Neutrophil (primary cell): ENCODE measurements around the gene ZCCHC13.

Experiments
- H3K27ac ChIP-seq: fragments of 200-600 bp; sonication (generic); 2 replicates; pipeline ENCODE4 v1.5.1; 2016; ENCODE audit warnings: mild to moderate bottlenecking, moderate library complexity
- H3K27me3 ChIP-seq: fragments of 200-600 bp; sonication (generic); 2 replicates; pipeline ENCODE4 v1.6.0; 2016; ENCODE audit warnings: mild to moderate bottlenecking
- H3K36me3 ChIP-seq: fragments of 200-600 bp; sonication (generic); 2 replicates; pipeline ENCODE4 v1.5.1; 2017
- H3K4me1 ChIP-seq, 2 experiments: fragments of 200-600 bp in 1 of 2; sonication (generic) in 1 of 2; 1 replicate in 1 of 2; 2 replicates in 1 of 2; pipeline versions ENCODE4 v1.5.1 to v1.6.1; 2013 to 2016; ENCODE audit warnings: low read depth in 1 of 2, low read length in 1 of 2, mild to moderate bottlenecking in 1 of 2, moderate library complexity in 1 of 2; ENCODE audit not compliant: control insufficient read depth in 1 of 2, insufficient read depth in 1 of 2
- H3K4me3 ChIP-seq, 2 experiments: fragments of 200-600 bp in 1 of 2; sonication (generic) in 1 of 2; 1 replicate in 1 of 2; 2 replicates in 1 of 2; pipeline ENCODE4 v1.5.1; 2013 to 2016; ENCODE audit warnings: low read depth in 1 of 2, low read length in 1 of 2, mild to moderate bottlenecking in 1 of 2, moderate library complexity in 1 of 2
- H3K9me3 ChIP-seq: fragments of 200-600 bp; sonication (generic); 2 replicates; pipeline ENCODE4 v1.5.1; 2016
- CTCF ChIP-seq: fragments of 200-600 bp; sonication (generic); IDR thresholded peaks from 2 replicates; pipeline ENCODE4 v1.5.1; 2016; ENCODE audit warnings: antibody characterized with exemption

Gene ZCCHC13

GRCh38 chrX:74274516-74274915, 29.5 kb upstream of the ZCCHC13 start:
- H3K36me3 ChIP-seq: peaks cover 49% of the 10 kb centered on the region
- H3K4me3 ChIP-seq: no peak overlapping the region
- TF ChIP-seq CTCF: no peak
- H3K4me1 ChIP-seq: peaks cover 7 to 12% of the 10 kb centered on the region in 2 experiments
- H3K27me3 ChIP-seq: no peaks in the 10 kb centered on the region
- H3K9me3 ChIP-seq: no peaks in the 10 kb centered on the region
- H3K27ac ChIP-seq: no peak overlapping the region

DNA sequence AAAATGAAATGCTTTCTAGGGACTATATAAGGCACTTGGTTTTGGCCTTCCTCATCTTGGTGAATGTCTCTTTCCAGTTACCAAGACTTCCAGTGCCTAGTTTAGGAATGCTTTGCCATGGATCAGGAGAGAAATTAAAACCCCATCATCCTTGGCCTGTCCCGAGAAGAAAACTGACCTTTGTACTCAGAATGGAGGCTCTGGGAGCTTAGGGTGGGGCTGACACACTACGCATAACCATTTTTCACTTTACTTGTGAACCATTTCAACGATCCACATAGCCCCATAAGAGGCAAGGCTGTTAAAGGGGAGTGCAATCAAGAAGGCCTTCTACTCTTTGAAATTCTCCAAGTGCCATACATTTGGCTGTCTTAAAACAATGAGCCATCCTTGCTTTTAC, 26.7 kb upstream of the ZCCHC13 start:
- H3K4me1 ChIP-seq: peaks cover 0 to under 1% of the 10 kb centered on the region in 2 experiments
- H3K9me3 ChIP-seq: no peaks in the 10 kb centered on the region
- no peak for TF ChIP-seq CTCF
- H3K27me3 ChIP-seq: no peaks in the 10 kb centered on the region
- H3K36me3 ChIP-seq: peaks cover 69% of the 10 kb centered on the region
- no peak overlapping the region for H3K27ac ChIP-seq
- no peak overlapping the region for H3K4me3 ChIP-seq

DNA sequence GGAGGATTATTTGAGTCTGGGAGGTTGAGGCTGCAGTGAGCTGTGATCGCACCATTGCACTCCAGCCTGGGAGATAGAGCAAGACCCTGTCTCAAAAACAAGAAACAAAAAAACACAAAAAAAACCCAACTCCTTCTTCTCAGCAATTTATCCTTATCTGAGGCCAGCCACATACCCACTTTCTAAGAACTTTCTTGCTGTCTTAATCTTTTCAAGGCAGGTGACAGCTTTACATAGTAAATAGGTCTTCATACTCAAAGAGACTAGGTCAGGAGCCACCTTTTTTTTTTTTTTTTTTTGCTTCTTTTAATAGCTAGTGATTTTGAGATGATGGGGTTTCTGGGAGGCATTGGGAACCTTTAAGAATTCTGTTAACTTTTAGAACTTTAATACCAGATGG, 26.1 kb upstream of the ZCCHC13 start:
- Histone ChIP-seq H3K4me3 (no peak overlapping the region), H3K27ac (no peak overlapping the region), H3K36me3 (peaks cover 69% of the 10 kb centered on the region), H3K4me1 (no peaks in the 10 kb centered on the region), H3K27me3 (no peaks in the 10 kb centered on the region), H3K9me3 (no peaks in the 10 kb centered on the region)
- no peak for TF ChIP-seq CTCF

- Histone ChIP-seq H3K36me3 (peaks cover 55% of the 10 kb centered on the region), H3K27me3 (no peaks in the 10 kb centered on the region)
Measured at GRCh38 chrX:74280759-74281158, 23.2 kb upstream of the ZCCHC13 start.

DNA sequence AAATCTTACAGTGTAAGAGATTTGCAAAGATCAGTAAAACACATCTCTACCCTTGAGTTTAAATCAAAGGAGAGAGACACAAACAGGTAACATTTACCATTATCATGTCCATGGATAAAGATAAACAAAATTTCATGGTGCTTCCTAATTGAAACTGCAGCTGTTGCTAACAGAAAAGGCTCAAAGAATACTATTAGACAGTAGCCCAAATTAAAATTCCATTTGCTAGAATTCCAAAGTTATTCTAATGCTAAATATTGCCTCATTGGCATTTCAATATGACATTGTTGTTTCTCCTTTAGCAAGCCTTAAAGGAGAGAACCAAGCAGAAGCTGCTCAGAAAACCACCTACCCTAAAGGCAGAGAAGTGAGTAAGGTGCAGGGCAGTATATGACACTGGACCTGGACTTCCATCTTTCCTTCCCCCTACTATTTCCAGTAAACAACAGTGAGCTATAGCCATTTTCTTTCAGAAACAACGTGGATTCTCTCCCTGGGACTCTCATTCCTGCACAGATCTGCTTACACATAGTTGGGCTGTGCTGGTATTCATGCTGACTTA, 19.5 kb upstream of the ZCCHC13 start:
- no peak overlapping the region for H3K27ac ChIP-seq
- peaks cover 31% of the 10 kb centered on the region for H3K36me3 ChIP-seq

More at GRCh38 chrX:74280759-74281158, 23.2 kb upstream of the ZCCHC13 start:
- Histone ChIP-seq H3K9me3 (no peaks in the 10 kb centered on the region), H3K4me3 (no peak overlapping the region), H3K4me1 (no peaks in the 10 kb centered on the region), H3K27ac (no peak overlapping the region)
- TF ChIP-seq CTCF: no peak

More for the DNA sequence above, 19.5 kb upstream of the ZCCHC13 start:
- no peak overlapping the region for H3K4me3 ChIP-seq
- TF ChIP-seq CTCF: no peak
- H3K27me3 ChIP-seq: no peaks in the 10 kb centered on the region
- no peaks in the 10 kb centered on the region for H3K9me3 ChIP-seq
- H3K4me1 ChIP-seq: no peaks in the 10 kb centered on the region
